ENCODE results near the gene TOLLIP. TPM values are rescaled to one million over a fixed set of nuclear protein-coding genes. Genes with fewer than 3 reads are reported as not detected.
A peak's percentile ranks its signal among the peaks of the same experiment; 100 is the strongest.

Gene TOLLIP
- total and polyA plus RNA-seq, 9 of the 15 experiments (the other 6 are each of a cell fraction or from before 2014, with no cell fraction given), result 0.23 to 22.8 (median 7.1) TPM

DNA sequence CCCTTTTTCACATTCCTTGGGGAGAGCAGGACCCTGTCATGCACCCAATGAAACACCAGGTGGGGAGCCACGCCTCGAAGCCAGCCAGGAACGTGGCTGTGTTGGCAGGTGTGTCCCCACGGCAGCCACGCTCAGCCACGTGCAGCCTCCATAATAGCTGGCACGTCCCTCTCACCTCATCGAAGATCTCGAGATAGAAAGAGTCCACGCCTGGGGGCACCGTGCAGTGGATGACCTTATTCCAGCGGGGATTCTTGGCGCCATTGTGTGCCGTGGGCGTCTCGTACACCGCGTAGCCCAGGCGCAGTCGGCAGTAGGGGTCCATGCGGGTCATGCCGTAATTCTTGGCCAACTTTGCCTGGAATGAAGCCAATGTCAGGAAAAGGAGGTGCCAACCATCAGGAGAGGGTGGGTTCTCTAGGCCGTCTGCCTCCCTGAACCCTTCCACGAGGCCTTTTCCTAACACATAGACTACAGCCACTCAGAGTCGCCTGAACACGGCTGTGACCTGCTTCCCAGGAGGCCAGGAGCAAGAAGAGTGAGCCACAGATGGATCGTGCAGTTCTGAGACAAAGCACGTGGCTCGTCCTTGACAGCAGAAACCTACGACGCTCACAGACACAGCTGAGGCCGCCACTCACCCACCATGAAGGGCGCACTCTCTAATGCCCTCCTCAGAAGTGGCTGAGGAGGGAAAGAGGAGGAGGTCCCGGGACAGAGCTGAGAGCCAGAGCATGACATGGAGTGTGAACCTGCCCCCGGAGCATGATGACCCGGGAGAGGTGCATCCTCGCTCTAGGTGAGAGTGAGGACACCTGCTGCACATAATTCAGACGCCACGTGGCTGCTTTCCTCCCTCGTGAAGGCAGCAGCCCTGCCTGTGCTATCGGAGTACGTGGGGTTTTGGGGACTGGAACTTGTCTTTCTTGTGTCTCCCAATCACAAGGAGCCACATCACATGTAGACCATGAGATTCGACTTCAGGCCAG lies 19.1 kb downstream of the TOLLIP start:
- no peak overlapping the region for H3K4me2 ChIP-seq (ENCODE audit: insufficient read depth, low read length)
- CTCF ChIA-PET (ENCODE audit: low intra/inter-chr PET ratio), result no interaction called here
- no peak overlapping the region for H3K9ac ChIP-seq (ENCODE audit: insufficient read depth in 1 of 2, low read depth in 2 of 2, low read length in 2 of 2)
- H2AFZ ChIP-seq (ENCODE audit: low read depth, low read length), result no peak overlapping the region
- WGBS (ENCODE audit: insufficient coverage, low coverage, missing lambda C conversion rate), result 98% methylated on average over 32 of the region's 43 CpGs
- no peak for TF ChIP-seq XRCC5 (IDR thresholded peaks at IDR 0.05; ENCODE audit: low read depth, low read length)
- FAIRE-seq, result no peak
- H3K4me3 ChIP-seq, result no peak overlapping the region
- H3K36me3 ChIP-seq (ENCODE audit: control insufficient read depth, insufficient read depth, low read length), result peaks cover 47% of the 10 kb centered on the region; the same call in 2 of the 3 replicates
- H3K9me1 ChIP-seq (ENCODE audit: control insufficient read depth, insufficient read depth, low read length), result no peaks in the 10 kb centered on the region
- BruUV-seq (replicated peaks), result no TSS peak
- in situ Hi-C loops (cut with MboI) (no loop called here), intact Hi-C loops (cut with micrococcal nuclease) (no loop called here)
- peaks cover 2% of the 10 kb centered on the region; the same call in 1 of the 2 replicates for H3K9me3 ChIP-seq (replicated peaks; ENCODE audit: control insufficient read depth, insufficient read depth, low read depth, low read length)
- H4K20me1 ChIP-seq (replicated peaks; ENCODE audit: control insufficient read depth, insufficient read depth, low read length), result no peaks in the 10 kb centered on the region
- no peak for ATAC-seq
- no peaks in the 10 kb centered on the region; the same call in 2 of the 3 replicates for H3K79me2 ChIP-seq (ENCODE audit: control insufficient read depth, insufficient read depth, low read length)
- DNase-seq (ENCODE audit: extremely low read depth in 1 of 4, low spot score in 3 of 4), result no peak
- POLR2A ChIA-PET, result no interaction called here
- no peaks in the 10 kb centered on the region for H3K27me3 ChIP-seq (ENCODE audit: control insufficient read depth in 2 of 2, insufficient read depth in 2 of 2, low read length in 2 of 2)
- peaks cover 0 to 5% of the 10 kb centered on the region in 2 experiments; a peak in 1 of 5 replicates for H3K4me1 ChIP-seq (replicated peaks in 1 of 2; ENCODE audit: control insufficient read depth in 2 of 2, insufficient read depth in 2 of 2, low read length in 2 of 2)
- H3K27ac ChIP-seq (ENCODE audit: extremely low read depth, low read depth, low read length), result no peak overlapping the region

DNA sequence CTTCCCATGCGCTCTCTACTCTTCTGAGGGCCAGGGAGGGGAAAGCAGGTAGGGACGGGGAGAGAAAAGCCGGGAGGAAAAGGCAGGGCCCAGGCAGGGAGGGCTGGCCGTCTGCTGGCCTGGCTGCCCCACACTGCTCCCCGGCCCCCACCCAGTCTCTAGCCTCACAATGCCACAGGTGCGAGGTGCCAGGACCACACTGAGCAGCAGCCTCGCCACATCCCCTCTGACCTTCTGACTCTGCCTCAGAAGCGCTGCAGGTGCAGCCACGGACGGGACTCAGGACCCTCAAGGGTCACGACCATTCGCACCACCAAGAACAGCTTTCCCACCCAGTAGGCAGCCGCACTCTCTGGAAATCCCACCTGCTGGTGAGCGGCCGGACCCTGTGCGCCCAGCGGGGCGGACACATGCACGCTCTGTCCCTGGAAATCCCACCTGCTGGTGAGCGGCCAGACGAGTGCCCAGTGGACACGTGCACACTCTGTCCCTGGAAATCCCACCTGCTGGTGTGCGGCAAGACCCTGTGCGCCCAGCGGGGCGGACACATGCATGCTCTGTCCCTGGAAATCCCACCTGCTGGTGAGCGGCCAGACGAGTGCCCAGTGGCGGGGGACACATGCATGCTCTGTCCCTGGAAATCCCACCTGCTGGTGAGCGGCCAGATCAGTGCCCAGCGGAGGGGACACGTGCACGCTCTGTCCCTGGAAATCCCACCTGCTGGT lies 20.1 kb downstream of the TOLLIP start:
- POLR2A ChIA-PET, result no interaction called here
- no peak overlapping the region for H3K9ac ChIP-seq (ENCODE audit: insufficient read depth in 1 of 2, low read depth in 2 of 2, low read length in 2 of 2)
- no peak overlapping the region for H3K4me2 ChIP-seq (ENCODE audit: insufficient read depth, low read length)
- ATAC-seq (no peak), DNase-seq (ENCODE audit: extremely low read depth in 1 of 4, low spot score in 3 of 4) (no peak), FAIRE-seq (no peak)
- H2AFZ ChIP-seq (ENCODE audit: low read depth, low read length), result no peak overlapping the region
- peaks cover 47% of the 10 kb centered on the region; the same call in 1 of the 3 replicates for H3K36me3 ChIP-seq (ENCODE audit: control insufficient read depth, insufficient read depth, low read length)
- peaks cover 0 to 5% of the 10 kb centered on the region in 2 experiments; a peak in 1 of 5 replicates for H3K4me1 ChIP-seq (replicated peaks in 1 of 2; ENCODE audit: control insufficient read depth in 2 of 2, insufficient read depth in 2 of 2, low read length in 2 of 2)
- no peak overlapping the region for H3K27ac ChIP-seq (ENCODE audit: extremely low read depth, low read depth, low read length)
- intact Hi-C loops (cut with micrococcal nuclease), result no loop called here
- no peak overlapping the region for H3K4me3 ChIP-seq
- 97% methylated on average over 19 of the region's 33 CpGs for WGBS (ENCODE audit: insufficient coverage, low coverage, missing lambda C conversion rate)
- no peaks in the 10 kb centered on the region for H4K20me1 ChIP-seq (replicated peaks; ENCODE audit: control insufficient read depth, insufficient read depth, low read length)
- in situ Hi-C loops (cut with MboI), result no loop called here
- H3K27me3 ChIP-seq (ENCODE audit: control insufficient read depth in 2 of 2, insufficient read depth in 2 of 2, low read length in 2 of 2), result no peaks in the 10 kb centered on the region
- H3K9me1 ChIP-seq (ENCODE audit: control insufficient read depth, insufficient read depth, low read length), result no peaks in the 10 kb centered on the region
- H3K9me3 ChIP-seq (replicated peaks; ENCODE audit: control insufficient read depth, insufficient read depth, low read depth, low read length), result peaks cover 2% of the 10 kb centered on the region; the same call in 1 of the 2 replicates
- CTCF ChIA-PET (ENCODE audit: low intra/inter-chr PET ratio), result no interaction called here
- TF ChIP-seq POLR2G (IDR thresholded peaks at IDR 0.05; ENCODE audit: low read depth, low read length), result 0 out of 2 replicates have a peak, but pooled peaks have one; percentile 11
- no peak for TF ChIP-seq MAFG (tag; conservative IDR thresholded peaks at IDR 0.05)
- no peak for TF ChIP-seq FOXM1 (IDR thresholded peaks at IDR 0.05; ENCODE audit: low read depth)
- no peak for TF ChIP-seq FOXM1 (CRISPR knock-in tag; IDR thresholded peaks at IDR 0.05; ENCODE audit: low read depth)
- TF ChIP-seq SRSF3 (IDR thresholded peaks at IDR 0.05; ENCODE audit: insufficient read depth, low read length), result no peak
- TF ChIP-seq RHOXF2B (CRISPR knock-in tag; conservative IDR thresholded peaks at IDR 0.05), result no peak
- TF ChIP-seq FOXP1 (CRISPR knock-in tag; IDR thresholded peaks at IDR 0.05), result no peak
- H3K79me2 ChIP-seq (ENCODE audit: control insufficient read depth, insufficient read depth, low read length), result no peaks in the 10 kb centered on the region
- BruUV-seq (replicated peaks), result no TSS peak

Measured in K562 (cell line).